ENCODE data around the gene MAP3K20.

The MAP3K20 gene

DNA sequence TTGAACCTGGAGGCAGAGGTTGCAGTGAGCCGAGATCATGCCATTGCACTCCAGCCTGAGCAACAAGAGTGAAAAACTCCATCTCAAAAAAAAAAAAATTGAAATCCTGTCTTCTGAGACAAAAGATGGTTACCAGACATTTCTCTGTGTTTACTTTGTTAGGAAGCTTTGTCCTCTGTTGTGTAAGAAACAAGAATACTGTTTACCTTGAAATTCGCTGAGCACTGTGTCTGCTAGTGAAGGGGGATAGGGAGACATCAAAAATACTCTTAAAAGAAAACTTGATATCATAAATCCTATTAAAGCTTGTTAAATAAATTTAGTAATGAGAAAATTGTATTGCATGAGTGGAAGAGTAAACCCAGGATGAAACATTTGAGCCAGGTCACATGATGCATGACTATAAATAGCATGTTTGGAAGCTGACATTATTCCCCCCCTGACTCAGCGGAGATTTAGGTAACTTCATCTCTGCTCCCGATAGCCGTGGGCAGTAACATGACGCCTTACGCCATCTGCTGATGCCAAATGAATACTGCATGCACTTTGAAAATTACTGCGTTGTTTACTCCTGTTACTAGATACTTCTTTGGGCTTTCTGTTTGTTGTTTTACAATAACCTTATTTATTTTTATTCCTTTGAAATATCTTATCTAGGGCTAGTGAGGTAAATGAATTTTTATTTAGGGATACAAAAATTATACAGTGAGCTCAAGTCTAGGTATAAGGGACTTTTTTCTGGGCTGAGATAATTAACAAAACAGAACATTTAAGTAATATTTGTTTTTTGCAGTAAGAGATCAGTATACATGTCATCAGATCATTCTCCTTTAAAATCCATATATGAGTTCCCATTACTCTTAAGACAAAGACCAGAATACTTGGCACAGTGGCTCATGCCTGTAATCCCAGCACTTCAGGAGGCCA, 134.9 kb downstream of the MAP3K20 start:
- peak; percentile 82 for DNase-seq

DNA sequence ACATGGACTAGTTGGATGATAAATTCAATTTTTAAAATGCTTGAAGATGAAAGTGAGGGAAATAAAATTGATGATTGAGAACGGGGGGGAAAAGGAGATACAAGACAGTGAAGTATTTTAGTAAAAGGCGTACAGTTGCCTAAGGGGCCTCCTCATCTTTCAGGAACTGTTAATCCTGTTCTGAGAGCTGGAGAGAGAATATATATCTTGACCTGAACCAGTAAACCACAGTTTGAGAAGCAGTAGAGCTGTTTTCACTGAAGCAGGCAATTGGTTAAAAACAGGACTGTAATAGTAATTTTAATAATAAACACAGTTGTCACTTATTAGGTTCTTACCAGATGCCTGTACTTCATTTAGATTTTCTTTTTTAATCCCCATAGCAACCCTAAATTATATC, 137.5 kb downstream of the MAP3K20 start:
- DNase-seq, result no peak

DNA sequence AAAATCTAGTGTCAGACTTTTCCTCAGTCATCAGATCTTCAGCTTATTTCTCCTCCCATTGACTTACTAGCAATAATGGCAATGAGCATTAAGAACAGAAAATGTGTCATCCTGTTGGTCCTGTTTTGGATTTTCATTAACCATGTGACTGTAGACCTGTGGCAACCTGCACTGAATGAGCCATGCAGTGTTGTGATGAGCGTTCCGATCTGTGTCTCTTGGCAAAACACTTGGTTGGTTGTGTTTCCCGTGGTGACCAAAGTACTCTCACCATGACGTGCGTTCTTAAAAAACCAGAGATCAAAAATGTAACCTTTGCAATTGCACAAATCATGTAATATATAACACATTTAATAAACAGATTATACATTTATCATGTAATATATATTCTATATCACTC, 138.6 kb downstream of the MAP3K20 start:
- no peak for DNase-seq

DNA sequence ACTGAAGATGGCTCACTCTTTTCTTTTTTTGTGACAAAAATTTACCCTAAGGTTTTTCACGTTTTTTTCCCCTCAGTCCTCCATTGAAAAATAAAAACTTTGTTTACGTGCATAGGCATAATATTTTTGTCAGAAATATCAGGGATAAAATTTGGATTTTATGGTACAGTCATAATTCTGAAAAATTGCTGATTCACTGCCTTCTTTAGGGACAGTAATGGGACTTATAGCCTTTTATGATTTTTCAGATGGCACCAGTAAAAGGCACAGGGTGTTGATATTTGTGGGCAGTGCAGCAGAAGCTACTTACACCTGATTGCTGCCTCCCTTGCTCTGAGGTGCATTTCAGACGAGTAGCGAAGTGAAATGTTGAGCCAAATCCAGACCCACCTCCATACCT, 139.7 kb downstream of the MAP3K20 start:
- DNase-seq, result no peak

DNA sequence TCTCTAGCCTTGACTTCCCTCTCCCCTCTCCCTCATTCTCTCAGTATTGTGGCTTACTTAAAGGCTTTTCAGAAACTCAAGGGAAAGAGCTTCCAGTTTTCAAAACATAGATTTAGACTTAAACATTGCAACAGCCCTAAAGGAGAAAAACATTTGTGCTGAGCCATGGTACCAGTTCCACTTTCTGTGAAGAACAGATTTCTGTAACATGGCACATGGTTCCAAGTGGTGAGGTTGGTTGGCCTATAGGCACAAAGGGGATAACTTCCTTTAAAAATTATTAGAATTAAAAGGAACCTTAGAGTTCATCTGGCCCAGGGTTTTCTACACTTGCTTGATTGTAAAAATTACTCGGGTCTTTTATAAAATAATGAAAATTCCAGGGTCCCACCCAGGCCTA, 140.4 kb downstream of the MAP3K20 start:
- no peak for DNase-seq

DNA sequence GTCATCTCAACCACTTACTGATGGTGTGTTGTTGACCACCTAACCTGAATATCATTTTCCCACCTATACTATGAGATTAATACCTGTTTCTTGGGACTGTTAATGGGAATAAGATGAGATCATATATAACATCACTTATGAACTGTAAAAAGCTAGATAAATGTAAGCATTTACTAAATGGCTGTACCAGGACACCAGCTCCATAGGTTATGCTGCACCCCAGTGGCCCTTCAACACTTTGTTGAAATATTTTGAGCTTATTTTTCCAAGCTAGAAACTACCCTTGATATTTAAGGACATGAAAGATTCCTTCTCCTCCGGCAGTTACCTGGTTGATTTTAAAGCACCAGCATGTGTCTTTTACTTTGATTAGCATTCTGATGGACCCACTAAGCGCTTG, 141.0 kb downstream of the MAP3K20 start:
- no peak for DNase-seq

DNA sequence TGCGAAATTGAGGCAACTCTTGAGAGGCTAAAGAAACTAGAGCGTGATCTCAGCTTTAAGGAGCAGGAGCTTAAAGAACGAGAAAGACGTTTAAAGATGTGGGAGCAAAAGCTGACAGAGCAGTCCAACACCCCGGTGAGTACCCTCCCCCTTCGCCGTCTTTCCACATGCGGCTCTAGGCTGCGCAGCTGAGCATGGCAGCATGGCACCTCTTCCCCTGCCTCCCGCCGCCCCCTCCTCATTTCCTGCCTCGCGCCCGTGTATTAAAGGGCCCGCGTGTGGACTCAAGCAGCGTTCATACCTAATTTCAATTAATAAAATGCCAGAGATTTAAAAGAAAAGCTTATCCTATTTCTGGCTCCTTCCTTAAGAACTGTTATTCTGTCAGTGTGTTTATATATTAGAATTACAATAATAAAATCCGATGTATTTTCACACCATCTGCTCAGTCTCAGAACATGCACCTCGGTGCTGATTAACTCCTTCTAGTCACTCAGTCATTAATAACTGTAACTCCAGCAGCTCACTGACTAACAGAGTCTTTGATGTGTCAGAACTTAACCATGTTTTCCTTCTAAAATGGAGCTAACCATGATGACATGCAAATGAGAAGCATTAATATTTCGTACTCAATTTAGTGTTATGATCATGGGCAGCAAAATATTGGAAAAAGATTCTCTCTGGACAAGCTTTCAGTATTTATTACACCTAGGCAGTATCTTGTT, 141.6 kb downstream of the MAP3K20 start:
- DNase-seq, result no peak

DNA sequence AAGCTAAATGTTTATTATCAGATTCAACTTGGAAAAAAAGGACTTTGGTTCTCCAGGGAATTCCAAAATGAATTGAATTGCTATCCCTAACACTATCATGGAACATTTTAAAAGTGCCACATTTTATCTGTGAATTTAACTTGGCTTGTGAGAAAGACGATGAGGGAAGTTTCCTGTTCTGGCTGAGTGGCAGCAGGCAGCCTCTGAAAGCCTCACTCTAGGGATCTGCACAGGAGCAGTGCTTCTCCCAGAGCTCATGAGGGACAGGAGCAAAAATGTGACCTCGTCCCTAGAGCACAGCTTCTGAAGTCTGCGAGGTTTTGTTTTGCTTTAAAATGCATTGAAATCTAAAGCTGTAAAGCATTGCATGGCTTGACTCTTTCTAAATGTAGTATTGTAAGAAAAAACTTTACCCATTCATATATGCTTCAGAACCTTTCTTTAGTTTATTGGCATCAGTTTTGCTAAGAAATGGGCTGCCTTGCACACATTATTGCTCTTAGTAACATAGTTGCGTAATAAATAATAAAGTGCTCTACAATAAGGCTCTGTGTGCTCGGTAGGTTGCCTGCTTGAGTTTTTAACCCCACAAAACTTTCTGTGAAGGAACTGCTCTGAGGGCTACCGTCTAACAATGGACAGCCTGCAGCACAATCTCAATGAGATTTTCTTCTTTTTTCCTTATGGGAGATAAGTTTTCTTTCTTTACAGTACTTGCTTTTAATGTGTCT, 142.8 kb downstream of the MAP3K20 start:
- no peak for DNase-seq

DNA sequence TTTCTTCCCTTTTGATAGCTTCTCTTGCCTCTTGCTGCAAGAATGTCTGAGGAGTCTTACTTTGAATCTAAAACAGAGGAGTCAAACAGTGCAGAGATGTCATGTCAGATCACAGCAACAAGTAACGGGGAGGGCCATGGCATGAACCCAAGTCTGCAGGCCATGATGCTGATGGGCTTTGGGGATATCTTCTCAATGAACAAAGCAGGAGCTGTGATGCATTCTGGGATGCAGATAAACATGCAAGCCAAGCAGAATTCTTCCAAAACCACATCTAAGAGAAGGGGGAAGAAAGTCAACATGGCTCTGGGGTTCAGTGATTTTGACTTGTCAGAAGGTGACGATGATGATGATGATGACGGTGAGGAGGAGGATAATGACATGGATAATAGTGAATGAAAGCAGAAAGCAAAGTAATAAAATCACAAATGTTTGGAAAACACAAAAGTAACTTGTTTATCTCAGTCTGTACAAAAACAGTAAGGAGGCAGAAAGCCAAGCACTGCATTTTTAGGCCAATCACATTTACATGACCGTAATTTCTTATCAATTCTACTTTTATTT, 145.6 kb downstream of the MAP3K20 start:
- DNase-seq, result no peak

DNA sequence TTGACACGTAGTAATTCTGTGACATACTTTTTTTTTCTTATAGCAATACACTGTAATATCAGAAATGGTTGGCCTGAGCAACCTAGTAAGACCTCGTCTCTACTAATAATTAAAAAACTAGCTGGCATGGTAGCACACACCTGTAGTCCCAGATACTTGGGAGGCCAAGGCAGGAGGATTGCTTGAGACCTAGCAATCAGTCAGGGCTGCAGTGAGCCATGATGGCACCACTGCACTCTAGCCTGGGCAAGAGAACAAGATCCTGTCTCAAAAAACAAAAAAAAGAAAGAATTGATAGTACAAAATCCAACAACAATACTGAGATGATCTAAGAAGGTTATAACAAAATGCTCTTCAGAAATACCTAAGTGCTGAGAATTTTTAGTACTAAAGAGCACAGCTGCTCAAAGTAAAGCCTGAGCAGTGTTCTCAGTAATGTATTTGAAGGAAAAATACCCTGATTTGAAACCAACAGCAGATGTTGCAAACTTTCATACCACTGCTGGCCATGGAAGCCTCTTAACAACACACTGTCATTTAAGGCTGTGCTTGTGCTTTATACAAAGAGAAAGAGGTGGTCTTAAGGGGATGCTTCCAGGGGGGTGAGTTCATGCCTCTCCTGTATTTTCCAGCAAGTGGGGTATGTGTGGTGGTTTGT, 146.4 kb downstream of the MAP3K20 start:
- no peak for DNase-seq

DNA sequence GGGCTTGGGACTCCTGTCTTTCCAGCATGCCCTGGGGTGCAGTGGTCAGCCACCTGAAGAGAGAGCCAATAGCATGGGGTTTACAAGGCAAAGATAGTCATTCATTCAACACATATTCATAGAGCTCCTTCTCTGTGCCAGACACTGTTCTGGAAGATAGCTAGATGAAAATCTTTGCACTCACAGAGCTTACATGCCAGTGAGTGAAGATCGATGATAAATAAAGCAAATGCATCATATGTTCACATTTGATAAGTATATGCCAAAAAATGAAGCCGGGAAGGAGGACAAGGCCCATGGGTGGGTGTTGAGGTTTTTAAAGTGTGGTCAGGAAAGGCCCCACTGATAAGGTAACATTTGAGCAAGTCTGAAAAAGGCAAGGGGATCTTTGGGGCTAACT, 148.2 kb downstream of the MAP3K20 start:
- no peak for DNase-seq

DNA sequence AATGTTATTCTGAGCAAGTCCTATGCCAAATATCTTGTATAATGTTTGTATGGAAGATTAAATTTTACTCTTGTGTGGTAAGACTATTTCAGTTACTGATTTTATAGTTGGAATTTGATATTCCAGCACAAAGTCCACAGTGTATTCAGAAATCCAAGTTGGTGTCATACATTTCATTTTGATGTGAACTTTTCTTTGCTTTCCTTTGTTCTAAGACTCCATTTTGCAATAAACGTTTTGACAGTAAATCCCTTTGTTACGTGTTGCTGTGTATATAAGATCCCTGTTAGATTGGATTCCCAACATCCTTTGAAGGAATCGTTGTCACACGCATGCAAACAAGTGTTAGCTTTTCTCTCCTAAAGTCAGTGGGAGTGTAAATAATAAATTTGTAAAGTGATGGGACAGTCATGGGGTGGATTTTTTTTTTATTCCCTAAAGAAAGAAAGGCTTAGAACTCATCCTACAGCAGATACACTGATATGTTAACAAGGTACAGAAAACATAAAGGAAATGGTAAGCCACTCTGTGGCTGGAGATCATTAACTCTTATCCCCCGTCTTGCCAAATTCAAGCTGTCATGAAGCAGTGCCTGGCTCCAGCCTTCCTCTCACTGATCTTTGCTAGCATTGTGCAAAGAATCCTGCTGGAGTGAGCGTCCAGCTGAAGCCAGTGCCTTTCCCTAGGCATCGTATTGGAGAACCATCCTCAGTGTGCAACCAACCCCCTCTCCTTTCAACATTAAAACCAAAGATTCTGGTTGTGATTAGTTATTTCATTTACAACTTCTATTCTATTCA, 151.5 kb downstream of the MAP3K20 start:
- no peak for DNase-seq

DNA sequence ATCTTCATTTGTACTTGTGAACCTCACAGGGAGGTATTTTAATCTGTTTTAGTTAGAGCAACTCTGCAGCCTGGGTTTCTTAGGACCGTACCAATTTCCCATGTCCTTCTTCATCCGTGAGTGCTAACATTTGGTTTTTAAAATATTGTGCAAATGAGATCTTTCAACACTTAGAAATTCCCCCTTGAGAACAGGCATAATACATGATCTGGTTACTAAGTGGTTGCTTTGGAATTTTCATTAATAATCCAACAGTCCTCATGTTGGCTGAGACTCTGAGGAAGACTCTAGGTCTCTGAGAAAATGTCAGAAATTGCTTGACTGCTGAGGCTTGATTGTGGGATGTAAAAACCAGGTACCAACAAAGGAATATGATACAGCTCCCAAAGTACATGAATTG, 153.4 kb downstream of the MAP3K20 start:
- DNase-seq, result no peak

DNA sequence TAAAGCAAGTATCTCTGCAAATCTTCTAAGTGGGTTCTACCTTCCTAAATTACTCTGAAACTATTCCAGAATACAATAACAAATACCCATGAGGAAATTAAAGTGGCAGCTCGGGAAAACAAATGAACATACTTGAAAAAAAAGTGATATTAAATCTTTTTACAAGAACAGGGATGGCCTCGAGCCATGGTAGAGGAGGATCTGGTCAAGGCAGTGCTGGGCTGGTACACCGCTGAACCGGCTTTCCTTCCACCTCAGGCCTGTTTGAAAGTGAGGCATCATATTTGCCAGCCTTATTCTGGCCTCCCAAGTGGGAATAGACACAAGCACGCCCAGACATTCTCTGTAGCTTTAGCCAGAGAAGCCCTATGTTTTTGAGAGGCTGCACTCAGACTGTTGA, 154.5 kb downstream of the MAP3K20 start:
- DNase-seq, result no peak

DNA sequence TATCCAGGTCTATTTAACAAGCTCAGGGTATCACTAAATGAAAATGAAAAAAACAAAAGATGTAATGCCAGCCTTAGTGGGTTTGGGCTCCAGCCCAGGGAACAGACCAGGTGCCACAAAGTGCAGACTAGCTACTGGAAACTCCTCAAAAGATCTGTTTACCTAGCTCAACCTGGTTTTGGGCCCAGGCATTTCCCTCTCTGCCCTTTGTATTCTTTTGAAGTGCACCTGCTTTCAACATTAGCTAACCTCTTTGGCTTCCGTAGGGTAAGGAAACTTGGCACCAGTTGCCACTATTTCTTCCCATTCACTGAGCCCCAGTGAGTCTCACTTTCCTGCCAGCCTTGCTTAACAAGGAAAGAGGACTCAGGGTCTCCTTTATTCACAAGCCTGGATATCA, 155.4 kb downstream of the MAP3K20 start:
- DNase-seq, result peak; percentile 87

DNA sequence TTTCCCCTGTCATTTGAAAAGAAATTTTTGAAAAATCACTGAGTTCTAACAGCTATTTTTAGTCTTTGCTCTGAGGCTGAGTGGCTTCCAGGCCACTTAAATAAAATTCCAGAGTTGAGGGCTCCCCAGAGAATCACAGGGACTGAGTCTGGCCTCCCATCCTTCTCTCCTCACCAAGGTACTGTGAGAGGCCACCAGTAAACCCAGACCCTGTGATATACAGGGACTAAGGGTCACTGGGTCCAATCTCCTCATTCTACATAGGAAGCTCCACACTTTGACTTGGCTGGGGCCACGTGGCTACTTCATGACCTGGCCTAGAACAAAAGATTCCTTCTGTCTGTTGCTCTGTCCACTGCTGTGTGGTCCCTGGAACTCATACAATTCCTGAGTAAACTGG, 155.8 kb downstream of the MAP3K20 start:
- DNase-seq, result no peak

DNA sequence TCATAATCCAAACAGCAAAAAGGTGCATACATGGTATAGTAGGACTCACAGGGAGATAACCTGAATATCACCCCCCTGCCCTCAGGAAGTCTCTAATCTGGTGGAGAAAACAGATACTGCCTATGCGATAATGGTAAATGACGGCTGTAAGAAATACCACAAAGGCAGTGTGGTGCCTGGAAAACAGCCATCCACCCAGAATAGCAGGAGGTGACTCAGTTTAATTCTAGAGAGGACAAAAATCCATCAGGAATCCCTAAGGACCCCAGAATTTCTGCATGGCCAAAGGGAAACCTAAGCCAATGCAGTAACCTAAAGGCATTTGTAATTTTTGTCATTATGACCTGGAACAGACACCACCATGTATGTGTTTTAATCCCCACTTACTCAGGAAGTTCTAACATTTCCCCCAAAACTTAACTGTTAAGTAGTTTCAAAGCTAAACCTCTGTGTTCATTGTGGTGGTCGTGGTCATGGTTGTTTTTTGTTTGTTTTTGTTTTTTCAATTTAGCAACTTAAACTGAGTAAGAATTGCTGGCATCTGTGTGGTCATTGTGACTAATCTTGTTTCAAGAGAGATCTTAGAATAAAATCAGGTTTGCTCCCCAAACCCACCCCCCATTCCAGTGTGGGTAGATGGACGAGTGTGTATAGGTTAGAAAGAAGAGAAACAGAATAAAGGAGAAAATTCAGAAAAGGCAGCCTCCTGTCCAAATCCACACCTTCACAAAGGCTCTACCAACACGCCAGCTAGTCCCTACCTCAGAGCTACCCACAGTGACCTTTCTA, 157.5 kb downstream of the MAP3K20 start:
- no peak for DNase-seq

DNA sequence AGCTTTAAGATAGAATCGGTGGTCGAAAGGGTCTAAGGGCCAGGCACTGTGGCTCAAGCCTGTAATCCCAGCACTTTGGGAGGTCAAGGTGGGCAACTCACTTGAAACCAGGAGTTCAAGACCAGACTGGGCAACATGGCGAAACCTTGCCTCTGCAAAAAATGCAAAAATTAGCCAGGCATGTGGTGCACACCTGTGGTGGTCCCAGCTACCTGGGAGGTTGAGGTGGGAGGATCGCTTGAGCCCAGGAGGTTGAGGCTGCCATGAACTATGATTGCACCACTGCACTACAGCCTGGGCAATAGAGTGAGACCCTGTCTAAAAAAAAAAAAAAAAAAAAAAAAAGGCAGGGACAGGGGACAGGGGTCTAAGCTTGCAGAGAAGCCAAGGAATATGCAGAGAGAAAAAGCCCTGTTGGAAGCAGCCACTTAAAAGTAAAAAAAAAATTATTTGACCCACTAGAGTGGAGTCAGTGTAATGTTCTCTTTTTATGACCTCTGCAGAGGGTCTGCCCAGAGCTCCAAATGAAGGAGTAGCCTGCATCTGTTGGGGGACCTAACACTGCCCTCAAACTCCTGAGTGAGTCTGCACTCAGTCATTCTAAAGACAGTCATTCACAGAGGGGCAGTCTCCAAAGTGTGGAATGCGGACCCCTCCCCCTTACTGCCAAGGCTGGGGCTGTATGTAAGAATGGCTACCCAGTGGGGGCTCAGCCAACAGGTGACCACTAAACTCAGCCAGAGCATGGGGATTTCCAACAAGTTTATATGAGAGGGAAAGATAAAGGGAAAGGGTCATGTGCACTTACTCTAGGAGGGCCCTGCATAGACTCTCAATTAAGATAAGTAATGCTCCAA, 160.5 kb downstream of the MAP3K20 start:
- DNase-seq, result no peak

DNA sequence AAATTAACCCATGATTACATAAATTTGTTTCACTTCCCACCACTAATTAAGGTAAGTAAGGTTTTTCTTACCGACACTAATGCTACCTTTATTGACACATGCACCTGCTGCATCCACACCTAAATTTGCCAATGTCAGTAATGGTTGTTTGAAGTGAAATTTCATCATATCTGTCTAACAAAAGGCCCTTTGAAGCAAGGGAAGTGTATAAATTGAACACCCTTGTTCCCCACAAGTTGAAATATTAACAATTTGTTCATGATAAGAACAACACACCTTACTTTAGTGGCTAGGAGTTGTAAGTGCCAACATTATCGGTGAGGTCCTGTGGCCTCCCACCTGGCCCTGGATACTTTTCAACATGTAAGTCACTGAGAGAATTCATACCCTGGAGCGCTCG, 162.7 kb downstream of the MAP3K20 start:
- DNase-seq, result no peak

DNA sequence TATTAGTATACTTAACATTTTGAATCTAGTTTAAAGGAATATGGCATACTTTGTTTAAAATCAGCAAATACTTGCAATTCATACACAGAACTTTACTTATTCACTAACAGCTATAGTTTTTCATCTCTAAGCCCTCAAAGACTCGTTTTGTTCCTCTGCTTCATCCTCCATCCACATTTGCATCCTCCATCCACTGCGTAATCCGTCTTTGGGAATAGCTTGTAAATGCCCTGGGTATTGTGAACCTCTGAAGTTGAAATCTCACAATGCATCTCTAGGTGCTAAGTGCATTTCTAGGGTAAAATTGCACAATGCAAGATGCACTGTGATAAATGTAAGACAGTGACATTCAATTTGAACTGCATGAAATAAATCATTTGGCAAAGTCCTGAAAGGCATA, 163.2 kb downstream of the MAP3K20 start:
- DNase-seq, result no peak
